IMR-90 (cell line): ENCODE results near the gene PPP1CA. TPM values are rescaled to one million over a fixed set of nuclear protein-coding genes. Genes with fewer than 3 reads are reported as not detected.
A peak's percentile ranks its signal among the peaks of the same experiment; 100 is the strongest.

Experiments used
- ATAC-seq: fragments of 200-7000 bp; cut with Tn5 transposase; 2 replicates; pipeline ENCODE4 v1.9.1; 2020; ENCODE audit warnings: low read depth, mild to moderate bottlenecking, moderate library complexity
- BruUV-seq: library from RNA; stranded (reverse); fragments of 400-500 nt; replicated peaks from 2 replicates; lab custom pipeline; 2021; lab: Mats Ljungman, UMichigan
- CTCF ChIA-PET: fragments of 300-600 bp; formaldehyde crosslinking; extraction: SDS; loops from one replicate; lab custom pipeline; 2021; ENCODE audit warnings: antibody characterized with exemption; lab: Yijun Ruan, JAX
- POLR2A ChIA-PET: fragments of 300-600 bp; sonication (Branson Sonifier 250); formaldehyde crosslinking; loops from one replicate; lab custom pipeline; 2022; ENCODE audit warnings: antibody characterized with exemption; ENCODE audit not compliant: unreplicated experiment; lab: Charles Lee
- DNase-seq: peaks from one replicate; pipeline ENCODE4 v3.0.0; 2013
- H2AFZ ChIP-seq: replicated peaks from 2 replicates; pipeline ENCODE3; 2013; ENCODE audit warnings: low read length, mild to moderate bottlenecking; ENCODE audit not compliant: poor library complexity
- H2AK5ac ChIP-seq: 2 replicates; pipeline ENCODE4 v1.6.1; 2013; ENCODE audit warnings: low read depth, low read length, inconsistent platforms
- H2AK9ac ChIP-seq: replicated peaks from 2 replicates; pipeline ENCODE3; 2013; ENCODE audit warnings: mild to moderate bottlenecking, low read depth, low read length, moderate library complexity; ENCODE audit not compliant: poor library complexity
- H2BK120ac ChIP-seq: 2 replicates; pipeline ENCODE4 v1.6.1; 2013; ENCODE audit warnings: low read depth, low read length, inconsistent platforms
- H2BK15ac ChIP-seq: 3 replicates; pipeline ENCODE4 v1.6.1; 2013; ENCODE audit warnings: low read depth, low read length, inconsistent platforms
- H2BK20ac ChIP-seq: 2 replicates; pipeline ENCODE4 v1.6.1; 2013; ENCODE audit warnings: low read depth, mild to moderate bottlenecking, inconsistent platforms, low read length, moderate library complexity
- H2BK5ac ChIP-seq: 2 replicates; pipeline ENCODE4 v1.6.1; 2013; ENCODE audit warnings: mild to moderate bottlenecking, low read depth, low read length, inconsistent platforms; ENCODE audit not compliant: poor library complexity, severe bottlenecking
- H3K14ac ChIP-seq: replicated peaks from 2 replicates; pipeline ENCODE4 v1.6.1; 2013; ENCODE audit warnings: low read depth, low read length, inconsistent platforms
- H3K18ac ChIP-seq: 2 replicates; pipeline ENCODE4 v1.6.1; 2013; ENCODE audit warnings: low read depth, low read length, control low read depth
- H3K23ac ChIP-seq: 2 replicates; pipeline ENCODE4 v1.6.1; 2013; ENCODE audit warnings: low read depth, low read length, inconsistent platforms
- H3K27ac ChIP-seq: 2 replicates; pipeline ENCODE4 v1.5.1; 2013; ENCODE audit warnings: mild to moderate bottlenecking, control low read depth, low read length; ENCODE audit not compliant: insufficient read depth
- H3K27me3 ChIP-seq: 2 replicates; pipeline ENCODE4 v1.6.1; 2013; ENCODE audit warnings: low read length; ENCODE audit not compliant: control insufficient read depth, insufficient read depth
- H3K36me3 ChIP-seq: 2 replicates; pipeline ENCODE4 v1.6.1; 2013; ENCODE audit warnings: low read length, mixed read lengths; ENCODE audit not compliant: control insufficient read depth, insufficient read depth
- H3K4ac ChIP-seq: 2 replicates; pipeline ENCODE4 v1.6.1; 2013; ENCODE audit warnings: low read depth, low read length, inconsistent platforms
- H3K4me1 ChIP-seq: 2 replicates; pipeline ENCODE4 v1.6.1; 2013; ENCODE audit warnings: low read length, mixed read lengths; ENCODE audit not compliant: control insufficient read depth, insufficient read depth
- H3K4me2 ChIP-seq: 2 replicates; pipeline ENCODE4 v1.6.1; 2013; ENCODE audit warnings: low read depth, mild to moderate bottlenecking, control low read depth, low read length, moderate library complexity
- H3K4me3 ChIP-seq: 2 replicates; pipeline ENCODE4 v1.5.1; 2013; ENCODE audit warnings: low read depth, mild to moderate bottlenecking, control low read depth, low read length, moderate library complexity; ENCODE audit not compliant: insufficient read depth
- H3K56ac ChIP-seq: 2 replicates; pipeline ENCODE4 v1.6.1; 2013; ENCODE audit warnings: low read length, inconsistent platforms; ENCODE audit not compliant: insufficient read depth; ENCODE audit errors: extremely low read depth
- H3K79me1 ChIP-seq, 2 experiments: 2 replicates each; pipeline ENCODE4 v1.6.1; 2013; ENCODE audit warnings: low read length in 2 of 2, inconsistent platforms in 1 of 2, low read depth in 1 of 2
- H3K9ac ChIP-seq: 2 replicates; pipeline ENCODE4 v1.6.1; 2013; ENCODE audit warnings: low read depth, low read length, control low read depth
- H3K9me1 ChIP-seq: 2 replicates; pipeline ENCODE4 v1.6.1; 2013; ENCODE audit warnings: low read length, inconsistent platforms; ENCODE audit not compliant: insufficient read depth
- H3K9me3 ChIP-seq: 2 replicates; pipeline ENCODE4 v1.6.1; 2013; ENCODE audit warnings: low read length; ENCODE audit not compliant: control insufficient read depth, insufficient read depth
- H4K20me1 ChIP-seq: 2 replicates; pipeline ENCODE4 v1.6.1; 2013; ENCODE audit warnings: low read length, inconsistent platforms; ENCODE audit not compliant: insufficient read depth
- H4K5ac ChIP-seq: 2 replicates; pipeline ENCODE4 v1.6.1; 2013; ENCODE audit warnings: mild to moderate bottlenecking, low read depth, low read length, control low read depth
- H4K8ac ChIP-seq, 2 experiments: 2 replicates each; pipeline ENCODE4 v1.6.1; 2013; ENCODE audit warnings: low read depth in 2 of 2, low read length in 2 of 2, control low read depth in 1 of 2, inconsistent platforms in 1 of 2
- H4K91ac ChIP-seq: 2 replicates; pipeline ENCODE4 v1.6.1; 2013; ENCODE audit warnings: low read depth, low read length, inconsistent platforms; ENCODE audit not compliant: insufficient read depth
- BHLHE40 ChIP-seq: fragments of 150-350 bp; IDR thresholded peaks from 2 replicates; pipeline ENCODE4 v1.6.1; 2016; ENCODE audit warnings: mild to moderate bottlenecking, low read depth, low read length
- CTCF ChIP-seq: conservative IDR thresholded peaks from 2 replicates; pipeline ENCODE4 v1.5.1; 2012; ENCODE audit warnings: mild to moderate bottlenecking, low read depth, low read length, improper control_type of control experiment
- ELK1 ChIP-seq: fragments of 150-350 bp; IDR thresholded peaks from 2 replicates; pipeline ENCODE4 v1.6.1; 2016; ENCODE audit warnings: low read depth, mild to moderate bottlenecking, low read length, moderate library complexity, borderline replicate concordance
- FOS ChIP-seq: fragments of 150-350 bp; IDR thresholded peaks from 2 replicates; pipeline ENCODE4 v1.6.1; 2016; ENCODE audit warnings: low read depth, low read length
- MAFK ChIP-seq: IDR thresholded peaks from 2 replicates; pipeline ENCODE4 v1.6.1; 2012; ENCODE audit warnings: low read depth, low read length, improper control_type of control experiment
- MAZ ChIP-seq: IDR thresholded peaks from 2 replicates; pipeline ENCODE4 v1.6.1; 2012; ENCODE audit warnings: low read depth, mild to moderate bottlenecking, low read length, improper control_type of control experiment, moderate library complexity, borderline replicate concordance
- MXI1 ChIP-seq: IDR thresholded peaks from 2 replicates; pipeline ENCODE4 v1.6.1; 2012; ENCODE audit warnings: low read depth, mild to moderate bottlenecking, low read length, moderate library complexity, borderline replicate concordance
- NFE2L2 ChIP-seq: fragments of 150-350 bp; IDR thresholded peaks from 2 replicates; pipeline ENCODE4 v1.6.1; 2016; ENCODE audit warnings: low read depth, mild to moderate bottlenecking, low read length
- POLR2A ChIP-seq: IDR thresholded peaks from 2 replicates; pipeline ENCODE4 v1.6.1; 2012; ENCODE audit warnings: mild to moderate bottlenecking, low read depth, low read length
- RAD21 ChIP-seq: IDR thresholded peaks from 2 replicates; pipeline ENCODE4 v1.6.1; 2012; ENCODE audit warnings: low read length, improper control_type of control experiment
- RCOR1 ChIP-seq: IDR thresholded peaks from 2 replicates; pipeline ENCODE4 v1.6.1; 2012; ENCODE audit warnings: mild to moderate bottlenecking, low read length, improper control_type of control experiment; ENCODE audit not compliant: insufficient replicate concordance
- RFX5 ChIP-seq: IDR thresholded peaks from 2 replicates; pipeline ENCODE4 v1.8.0; 2012; ENCODE audit warnings: low read depth, mild to moderate bottlenecking, low read length, moderate library complexity
- SMC3 ChIP-seq: fragments of 150-350 bp; IDR thresholded peaks from 2 replicates; pipeline ENCODE4 v1.6.1; 2016; ENCODE audit warnings: low read depth, mild to moderate bottlenecking, antibody characterized with exemption, low read length, moderate library complexity
- WGBS, 2 experiments: methylation state at CpG; one replicate each; pipeline versions ENCODE4 v1.1.5 to v1.1.7; 2013; ENCODE audit warnings: missing lambda C conversion rate in 2 of 2; ENCODE audit not compliant: insufficient read length in 1 of 2; ENCODE audit errors: extremely low coverage in 2 of 2; 5-methylcytosine and 5-hydroxymethylcytosine counted together
- dilution Hi-C: fragments of 300-500 bp; cut with HindIII; formaldehyde crosslinking; loops from one replicate; pipeline ENCODE4 v1.14.3; 2018; ENCODE audit warnings: low sequenced_read_pairs; ENCODE audit not compliant: unreplicated experiment
- in situ Hi-C: fragments of 300-500 bp; cut with MboI; formaldehyde crosslinking; loops from 3 replicates; pipeline ENCODE4 v1.14.3; 2019; ENCODE audit warnings: low sequenced_read_pairs, inconsistent platforms, mixed read lengths
- intact Hi-C: fragments of 100-400 bp; cut with micrococcal nuclease; formaldehyde crosslinking; loops from 2 replicates; pipeline ENCODE4 v1.10.0; 2022
- polyA plus RNA-seq, 3 experiments: library from polyadenylated mRNA; depleted of rRNA; stranded (reverse); fragments of >200 nt; gene quantifications; 2 replicates each; pipeline ENCODE4 v1.2.3, GENCODE V29; 2012; ENCODE audit warnings: low replicate concordance in 1 of 3
- total RNA-seq: library from RNA; depleted of rRNA; stranded (reverse); fragments of >200 nt; gene quantifications from 2 replicates; pipeline ENCODE4 v1.2.3, GENCODE V29; 2012

The PPP1CA gene
- total and polyA plus RNA-seq, 2 of the 4 experiments (the other 2 are of a cell fraction), result 228 to 313 TPM

GRCh38 chr11:67434395-67434881 lies 32.8 kb upstream of the PPP1CA start:
- Histone ChIP-seq H4K5ac (no peak overlapping the region), H3K18ac (no peak overlapping the region), H3K27me3 (no peaks in the 10 kb centered on the region), H2BK15ac (no peak overlapping the region), H2BK5ac (no peak overlapping the region), H3K14ac (no peak overlapping the region), H3K9me1 (peaks cover 1% of the 10 kb centered on the region; the same call in 1 of the 2 replicates), H3K4me3 (no peak overlapping the region), H4K91ac (no peak overlapping the region), H4K20me1 (no peaks in the 10 kb centered on the region; the same call in none of the 2 replicates), H2AK9ac (peak overlapping the region; percentile 61), H3K9me3 (no peaks in the 10 kb centered on the region), H2AFZ (no peak overlapping the region), H4K8ac (no peak overlapping the region), H3K4me2 (no peak overlapping the region), H3K4me1 (no peaks in the 10 kb centered on the region), H3K79me1 (peaks cover 2 to 12% of the 10 kb centered on the region in 2 experiments), H3K36me3 (peaks cover 47% of the 10 kb centered on the region), H3K56ac (no peak overlapping the region), H3K23ac (no peak overlapping the region), H2BK120ac (no peak overlapping the region), H3K9ac (no peak overlapping the region), H2AK5ac (no peak overlapping the region), H3K27ac (no peak overlapping the region), H3K4ac (no peak overlapping the region), H2BK20ac (no peak overlapping the region)
- DNase-seq (no peak), ATAC-seq (no peak)
- POLR2A ChIA-PET, result no interaction called here
- TF ChIP-seq RAD21, result no peak
- TF ChIP-seq MXI1, result no peak
- TF ChIP-seq NFE2L2, result no peak
- no peak for TF ChIP-seq MAFK
- no peak for TF ChIP-seq MAZ
- no peak for TF ChIP-seq RFX5
- TF ChIP-seq CTCF, result no peak
- no peak for TF ChIP-seq POLR2A
- no peak for TF ChIP-seq ELK1
- TF ChIP-seq RCOR1, result no peak
- no peak for TF ChIP-seq FOS
- TF ChIP-seq SMC3, result no peak
- TF ChIP-seq BHLHE40, result no peak
- intact Hi-C loops (no loop called here), in situ Hi-C loops (no loop called here), dilution Hi-C loops (no loop called here)
- WGBS, 2 experiments, result 91% methylated on average over 7 of the region's 23 CpGs; no CpG with 5 or more reads in 1 of the 2 experiments
- CTCF ChIA-PET, result no interaction called here
- no TSS peak for BruUV-seq
